Measurements from ENCODE around the gene PIWIL1.
A peak's percentile ranks its signal among the peaks of the same experiment; 100 is the strongest.

The PIWIL1 gene

GRCh38 chr12:130338794-130339601 lies 1.3 kb downstream of the PIWIL1 start:
- peak; percentile 35 for DNase-seq

- DNase-seq: peak; percentile 45
Observed at GRCh38 chr12:130339951-130340350, 2.3 kb downstream of the PIWIL1 start.

DNA sequence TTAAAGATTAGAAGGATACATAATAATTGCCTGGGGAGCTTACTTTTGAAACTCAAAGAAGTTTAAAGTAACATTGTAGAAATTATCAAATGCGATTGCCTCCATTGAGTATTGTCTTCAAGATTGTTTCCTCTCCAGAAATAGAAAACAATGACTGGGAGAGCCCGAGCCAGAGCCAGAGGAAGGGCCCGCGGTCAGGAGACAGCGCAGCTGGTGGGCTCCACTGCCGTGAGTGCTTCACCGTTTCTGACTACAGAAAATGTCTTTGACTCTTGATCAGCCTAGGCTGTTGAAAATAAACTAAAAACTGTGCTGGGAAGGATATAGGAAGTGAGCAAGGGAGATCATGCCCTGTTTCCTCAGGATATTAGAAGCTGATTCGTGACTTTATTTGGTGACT lies 4.8 kb downstream of the PIWIL1 start:
- DNase-seq: no peak

- no peak for DNase-seq
Observed at GRCh38 chr12:130342842-130343241, 5.2 kb downstream of the PIWIL1 start.

DNA sequence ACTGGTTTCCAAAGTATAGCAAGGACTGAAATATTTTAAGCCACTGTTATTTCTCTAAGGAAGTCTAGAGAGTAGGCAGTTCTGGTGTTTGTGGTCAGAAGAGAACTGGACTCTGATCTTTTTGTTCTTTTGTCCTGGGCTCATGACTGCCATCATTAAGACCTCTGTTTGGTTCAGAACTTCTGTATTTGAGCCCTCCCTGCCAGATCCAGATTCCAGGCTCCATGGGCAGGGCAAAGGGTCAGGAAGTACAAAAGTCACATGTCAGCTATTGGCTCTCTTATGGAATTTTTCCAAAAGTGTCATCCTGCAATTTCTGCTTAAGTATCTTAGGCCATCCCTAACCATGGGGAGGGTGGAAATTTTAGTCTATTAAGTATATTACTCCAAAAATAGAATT lies 6.8 kb downstream of the PIWIL1 start:
- no peak for DNase-seq

DNA sequence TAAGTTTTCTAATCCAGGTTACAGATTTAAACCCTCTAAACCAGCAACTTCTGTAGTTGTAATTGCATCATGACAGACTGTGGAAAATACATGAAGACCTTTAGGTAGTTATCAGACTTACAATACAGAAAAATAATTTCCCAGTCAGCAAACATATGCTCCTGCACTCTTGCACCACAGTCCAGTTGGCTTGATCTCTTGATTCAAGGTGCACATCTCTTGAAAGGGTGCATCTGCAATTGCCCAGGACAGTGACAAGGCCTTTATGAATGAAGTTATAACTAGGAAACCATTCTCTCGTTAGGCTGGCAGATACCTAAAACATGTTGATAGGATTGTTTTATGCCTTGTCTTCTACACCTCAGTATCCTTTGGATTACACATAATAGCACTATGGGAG lies 7.6 kb downstream of the PIWIL1 start:
- DNase-seq: no peak

DNA sequence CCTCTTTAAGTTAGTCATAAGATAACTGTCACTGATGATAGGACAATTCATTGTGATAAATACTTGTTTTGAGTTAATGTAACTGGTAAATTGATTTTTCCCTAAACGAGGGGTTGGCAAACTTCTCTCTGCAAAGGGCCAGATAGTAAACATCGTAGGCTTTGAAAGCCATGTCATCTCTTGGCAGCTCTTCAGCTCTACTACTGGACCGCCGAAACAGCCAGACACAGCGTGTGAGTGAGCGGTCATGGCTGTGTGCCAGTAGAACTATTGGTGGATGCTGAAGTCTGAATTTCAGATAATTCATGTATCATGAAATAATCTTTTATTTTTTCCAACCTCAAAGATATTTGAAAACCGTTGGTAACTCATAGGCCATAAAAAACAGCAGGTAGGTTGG lies 9.9 kb downstream of the PIWIL1 start:
- no peak for DNase-seq

DNA sequence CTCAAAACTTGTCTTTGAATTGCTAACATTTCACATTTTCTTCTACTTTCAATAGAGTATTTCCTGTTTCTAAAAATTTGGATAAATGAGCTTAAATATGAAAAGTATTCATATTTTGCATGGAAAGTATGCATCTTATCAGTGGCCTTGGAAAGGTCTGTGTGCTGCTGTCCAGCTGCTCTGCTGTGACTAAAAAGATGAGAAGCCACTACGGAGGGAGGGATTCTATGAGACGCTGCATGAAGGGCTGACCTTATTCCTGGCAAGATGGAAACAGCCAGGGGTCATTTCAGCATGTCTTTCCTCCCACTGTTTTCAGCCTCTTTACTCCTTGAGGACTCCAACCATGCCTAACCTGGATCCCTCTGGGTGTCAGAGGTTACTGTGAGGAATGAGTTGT lies 13.0 kb downstream of the PIWIL1 start:
- no peak for DNase-seq

DNA sequence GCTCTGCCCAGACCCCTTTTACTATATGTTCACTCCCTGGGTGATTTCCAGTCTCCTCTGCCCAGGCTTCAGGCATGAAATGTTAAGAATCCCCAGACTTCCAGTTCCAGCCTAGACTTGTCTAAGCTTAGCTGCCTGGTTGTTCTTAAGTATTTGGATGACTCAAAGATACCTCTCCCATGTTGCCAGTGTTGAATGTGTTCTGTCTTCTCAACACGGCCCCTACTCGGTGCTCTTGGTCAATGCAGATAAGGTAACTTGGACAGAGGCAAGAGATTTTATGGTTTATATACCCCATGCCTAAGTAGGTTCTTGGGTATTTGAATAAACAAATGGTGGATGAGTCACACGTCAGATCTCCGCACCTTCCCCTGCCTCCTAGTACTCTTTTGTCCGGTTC lies 13.6 kb downstream of the PIWIL1 start:
- no peak for DNase-seq

DNA sequence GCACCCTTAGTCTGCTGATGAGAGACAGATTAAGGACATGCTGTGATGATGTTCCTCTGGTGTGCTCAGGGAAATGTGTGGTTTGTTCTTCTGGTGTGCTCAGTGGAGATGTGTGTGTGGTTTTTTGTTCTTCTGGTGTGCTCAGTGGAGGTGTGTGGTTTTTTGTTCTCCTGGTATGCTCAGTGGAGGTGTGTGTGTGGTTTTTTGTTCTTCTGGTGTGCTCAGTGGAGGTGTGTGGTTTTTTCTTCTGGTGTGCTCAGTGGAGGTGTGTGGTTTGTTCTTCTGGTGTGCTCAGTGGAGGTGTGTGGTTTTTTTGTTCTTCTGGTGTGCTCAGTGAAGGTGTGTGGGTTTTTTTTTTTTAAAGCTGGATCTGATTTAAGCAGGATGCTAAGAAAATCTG lies 15.4 kb downstream of the PIWIL1 start:
- no peak for DNase-seq

DNA sequence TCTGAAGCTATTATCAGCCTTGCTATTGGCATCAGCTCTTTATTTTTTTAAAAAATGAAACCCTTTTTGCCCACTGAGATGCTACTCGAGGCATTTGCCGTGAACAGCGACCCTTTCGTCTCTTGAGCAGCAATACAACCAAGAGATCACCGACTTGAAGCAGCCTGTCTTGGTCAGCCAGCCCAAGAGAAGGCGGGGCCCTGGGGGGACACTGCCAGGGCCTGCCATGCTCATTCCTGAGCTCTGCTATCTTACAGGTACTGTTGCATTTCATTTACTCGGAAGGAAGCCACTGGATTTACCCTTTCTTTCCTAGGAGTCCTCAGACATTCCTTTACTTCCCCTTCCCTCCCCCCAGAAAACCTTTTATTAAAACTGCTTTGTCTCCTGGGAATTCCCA lies 16.7 kb downstream of the PIWIL1 start:
- DNase-seq: no peak

GRCh38 chr12:130356222-130356621 lies 18.5 kb downstream of the PIWIL1 start:
- DNase-seq: no peak

DNA sequence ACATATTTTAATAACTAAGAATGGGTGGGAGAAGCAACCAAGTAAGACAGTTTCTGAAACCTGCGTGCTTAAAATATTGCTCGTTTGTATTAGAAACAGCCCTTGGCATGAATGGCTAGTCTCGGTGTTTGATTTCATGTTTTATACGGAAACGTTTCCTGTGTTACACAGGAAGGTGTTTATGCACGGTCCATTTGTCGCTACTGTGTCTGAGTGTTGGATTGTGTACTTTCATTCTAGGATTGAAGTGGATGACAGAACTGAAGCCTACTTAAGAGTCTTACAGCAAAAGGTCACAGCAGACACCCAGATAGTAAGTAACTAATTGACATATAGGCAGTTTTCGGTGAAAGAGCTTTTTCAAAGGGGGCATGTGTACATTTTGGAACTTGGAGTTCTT lies 19.6 kb downstream of the PIWIL1 start:
- peak; percentile 37 for DNase-seq

GRCh38 chr12:130357729-130358330 lies 20.1 kb downstream of the PIWIL1 start:
- DNase-seq: no peak

GRCh38 chr12:130362060-130362459 lies 24.4 kb downstream of the PIWIL1 start:
- DNase-seq: no peak

GRCh38 chr12:130364578-130364977 lies 26.9 kb downstream of the PIWIL1 start:
- DNase-seq: no peak

GRCh38 chr12:130366159-130366558 lies 28.5 kb downstream of the PIWIL1 start:
- no peak for DNase-seq

- no peak for DNase-seq
Observed at GRCh38 chr12:130367003-130367402, 29.3 kb downstream of the PIWIL1 start.

DNA sequence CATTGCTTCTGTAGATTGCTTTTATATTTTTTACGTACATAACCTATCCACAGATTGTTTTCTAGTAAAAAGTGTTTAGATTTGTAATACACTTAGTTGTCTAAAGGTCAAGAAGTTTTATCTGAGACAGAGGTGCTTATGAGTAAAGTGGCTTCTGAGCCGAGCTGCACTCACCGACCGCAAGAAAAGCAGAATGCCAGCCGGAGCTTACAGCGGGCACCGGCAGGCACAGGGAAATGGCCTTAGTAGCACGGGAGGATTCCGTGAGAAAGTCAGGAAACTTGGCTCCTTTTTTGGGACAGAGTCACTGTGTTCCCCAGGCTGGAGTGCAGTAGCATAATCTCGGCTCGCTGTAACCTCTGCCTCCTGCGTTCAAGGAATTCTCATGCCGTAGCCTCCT lies 29.8 kb downstream of the PIWIL1 start:
- DNase-seq: no peak

DNA sequence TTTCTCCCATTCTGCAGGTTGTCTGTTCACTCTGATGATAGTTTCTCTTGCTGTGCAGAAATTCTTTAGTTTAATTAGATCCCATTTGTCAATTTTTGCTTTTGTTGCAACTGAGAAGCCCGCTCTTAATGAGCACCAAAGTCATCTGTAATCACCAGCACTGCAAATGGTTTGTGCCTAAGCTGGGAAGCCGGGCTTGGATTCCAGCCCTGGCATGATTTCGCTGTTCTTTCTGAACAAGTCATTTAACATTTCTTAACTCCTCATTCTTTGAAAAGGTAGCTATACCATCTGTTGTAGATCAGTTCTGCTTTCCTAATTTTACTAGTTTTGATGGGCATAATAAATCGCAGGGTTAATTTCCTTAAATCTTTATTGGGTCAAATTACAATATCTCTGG lies 32.1 kb downstream of the PIWIL1 start:
- DNase-seq: no peak

- no peak for DNase-seq
Observed at GRCh38 chr12:130371296-130371695, 33.6 kb downstream of the PIWIL1 start.

DNA sequence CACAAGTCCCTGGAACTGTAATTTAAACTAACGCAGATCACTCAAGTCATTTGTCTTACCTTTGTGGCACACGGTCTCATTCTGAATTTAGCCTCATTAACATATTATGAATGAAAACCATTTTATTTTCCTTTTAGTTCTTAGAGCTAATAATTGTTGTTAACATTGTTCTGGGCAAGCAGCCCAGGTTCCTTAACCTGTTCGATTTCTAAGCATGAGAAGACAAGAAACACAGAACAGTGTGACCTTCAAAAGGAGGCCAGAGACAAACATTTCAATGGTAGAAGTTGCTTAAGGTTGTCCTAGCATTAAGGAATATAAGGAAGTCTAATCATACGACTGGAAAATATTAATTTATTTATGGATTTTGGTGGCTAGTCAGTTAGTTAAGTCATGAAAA lies 35.2 kb downstream of the PIWIL1 start:
- no peak for DNase-seq

DNA sequence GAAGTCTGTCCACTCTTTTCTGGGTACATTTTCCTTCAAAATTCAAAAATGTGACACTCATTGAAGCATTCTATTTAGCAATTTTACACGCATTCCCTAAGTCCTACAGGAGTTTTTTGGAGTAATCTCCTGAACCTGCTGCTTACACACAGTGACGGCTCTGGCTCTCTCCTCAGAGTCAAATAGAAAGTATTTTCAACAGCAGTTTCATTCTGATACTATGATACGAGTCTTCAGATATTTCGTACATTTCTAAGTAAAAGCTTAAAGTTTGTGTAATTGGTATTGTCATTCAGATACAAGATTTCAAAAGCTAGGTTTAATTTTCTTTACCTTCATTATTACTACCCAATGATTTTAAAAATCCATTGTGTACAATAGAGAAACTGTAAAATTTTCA lies 36.4 kb downstream of the PIWIL1 start:
- DNase-seq: no peak

- no peak for DNase-seq
Observed at GRCh38 chr12:130375296-130376287, 37.9 kb downstream of the PIWIL1 start.
